Activated CD8-positive, alpha-beta memory T cell treated with anti-CD3 and anti-CD28 coated beads, Interleukin-2, amount 50 U/mL, for 1 hour (primary cell): ENCODE measurements around the gene NASP.
A peak's percentile ranks its signal among the peaks of the same experiment; 100 is the strongest.

Experiments used
- DNase-seq: peaks from one replicate; pipeline ENCODE4 v3.0.0-alpha.2; 2020; ENCODE audit errors: extremely low read depth

Gene NASP

DNA sequence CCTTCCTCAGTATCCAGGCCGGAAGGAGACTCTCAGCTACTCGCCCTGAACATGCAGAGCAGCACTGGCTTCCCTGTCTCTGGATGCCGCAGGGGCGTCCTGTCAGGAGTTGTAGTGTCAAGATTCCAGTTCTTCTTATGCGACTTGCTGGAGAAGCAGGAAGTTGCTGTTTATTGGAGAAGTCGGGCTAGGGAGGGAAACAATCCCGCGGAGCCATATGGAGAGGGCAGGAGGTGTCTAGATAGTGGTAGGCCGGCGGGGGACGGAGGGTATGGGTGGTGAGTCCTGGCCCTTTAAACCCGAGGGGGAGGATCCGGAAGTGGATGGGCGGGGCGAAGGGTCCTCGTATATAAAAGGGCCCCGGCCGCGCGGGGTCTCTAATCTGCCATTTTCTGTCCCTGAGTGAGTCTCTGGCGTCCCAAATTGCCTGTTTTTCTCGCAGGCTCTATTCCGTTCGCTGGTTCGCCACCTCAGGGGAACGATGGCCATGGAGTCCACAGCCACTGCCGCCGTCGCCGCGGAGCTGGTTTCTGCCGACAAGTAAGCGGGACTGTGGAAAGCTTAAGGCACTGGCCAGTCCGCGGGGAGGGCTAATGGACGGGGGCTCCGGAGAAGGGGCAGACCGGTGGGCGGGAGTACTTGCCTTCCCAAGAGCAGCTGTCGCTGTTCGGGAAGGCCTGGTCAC lies at the start of gene NASP:
Gene NASP, plus strand, starts transcription at position 376 of the 685 bp plus-strand sequence. Its CDS starts 106 bp downstream, at position 482.
- DNase-seq: peak; percentile 74

GRCh38 chr1:45535988-45536766 lies 47.7 kb upstream of the NASP start:
- DNase-seq: no peak

- DNase-seq: no peak
These were observed 47.0 kb upstream of the NASP start for GRCh38 chr1:45536886-45537285.

DNA sequence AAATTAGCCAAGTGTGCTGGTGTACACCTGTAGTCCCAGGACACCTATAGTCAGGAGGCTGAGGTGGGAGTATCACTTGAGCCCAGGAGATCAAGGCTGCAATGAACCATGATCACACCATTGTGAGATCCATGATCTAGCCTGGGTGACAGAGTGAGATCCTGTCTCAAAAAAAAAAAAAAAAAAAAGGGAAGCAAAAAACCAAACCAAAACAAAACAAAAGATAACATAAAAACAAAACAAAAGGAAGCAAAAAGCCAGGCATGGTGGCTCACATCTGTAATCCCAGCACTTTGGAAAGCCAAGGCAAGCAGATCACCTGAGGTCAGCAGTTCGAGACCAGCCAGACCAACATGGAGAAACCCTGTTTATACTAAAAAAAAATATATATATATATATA lies 42.6 kb upstream of the NASP start:
- DNase-seq: no peak

- DNase-seq: no peak
These were observed 41.2 kb upstream of the NASP start for GRCh38 chr1:45542591-45542990.

DNA sequence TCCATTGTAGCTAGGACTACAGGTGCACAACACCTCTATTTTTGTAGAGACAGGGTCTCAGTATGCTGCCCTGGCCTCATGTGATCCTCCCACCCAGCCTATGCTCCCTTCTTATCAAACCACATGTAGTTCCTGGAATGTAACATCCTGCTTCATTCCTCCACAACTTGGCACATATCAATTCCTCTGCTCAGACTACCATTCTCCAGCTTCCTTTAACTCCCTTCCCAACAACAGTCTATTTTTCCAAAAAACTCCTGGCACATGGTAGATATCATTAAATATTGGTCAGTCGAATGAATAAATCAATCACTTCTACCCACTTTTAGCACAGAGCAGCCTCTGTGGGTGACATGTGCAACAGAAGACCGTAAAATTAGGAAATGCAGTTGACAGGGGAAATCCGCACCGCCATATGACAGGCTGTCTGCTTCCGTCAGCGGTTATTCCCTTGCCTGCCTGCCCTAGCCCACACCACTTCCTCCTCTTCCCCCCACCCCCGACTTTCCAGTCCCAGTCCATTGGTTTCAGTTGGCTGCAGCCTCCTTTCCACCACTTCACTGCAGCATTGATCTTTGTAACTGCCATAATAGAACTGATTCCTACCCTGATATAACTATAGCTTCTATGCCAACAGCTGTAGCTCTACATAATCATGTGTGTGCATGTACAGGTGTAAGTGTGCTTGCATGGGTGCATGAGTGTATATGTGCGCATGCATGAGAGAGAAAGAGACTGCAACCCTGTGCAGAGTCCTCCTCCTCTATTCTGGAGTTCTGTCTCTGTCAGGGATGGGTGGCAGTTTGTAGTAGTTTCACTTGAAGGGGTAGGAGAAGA lies 40.0 kb upstream of the NASP start:
- DNase-seq: peak; percentile 52

GRCh38 chr1:45544530-45544929 lies 39.3 kb upstream of the NASP start:
- no peak for DNase-seq

DNA sequence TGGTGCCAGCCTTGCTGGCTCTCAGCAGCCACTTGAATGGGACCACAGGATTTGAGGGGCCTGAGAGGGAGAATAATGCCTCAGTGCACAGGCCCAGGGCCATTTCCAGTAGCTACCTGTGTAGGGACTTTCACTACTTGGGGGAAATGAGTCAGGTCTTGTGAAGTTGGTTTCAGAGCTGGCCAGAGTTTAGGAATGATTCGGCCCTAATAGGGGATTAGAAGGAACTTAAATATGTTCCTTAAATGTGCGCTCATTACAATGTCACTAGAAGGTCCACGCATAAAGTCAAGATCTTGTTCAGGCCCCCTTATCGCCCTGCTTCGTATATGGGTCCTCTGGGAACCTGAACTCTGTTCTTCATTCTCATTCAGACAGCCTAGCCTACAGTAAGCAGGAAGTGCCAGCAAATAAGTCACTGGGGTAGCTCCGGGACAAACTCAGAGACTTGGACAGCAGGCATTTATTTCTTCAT lies 38.8 kb upstream of the NASP start:
- DNase-seq: no peak

DNA sequence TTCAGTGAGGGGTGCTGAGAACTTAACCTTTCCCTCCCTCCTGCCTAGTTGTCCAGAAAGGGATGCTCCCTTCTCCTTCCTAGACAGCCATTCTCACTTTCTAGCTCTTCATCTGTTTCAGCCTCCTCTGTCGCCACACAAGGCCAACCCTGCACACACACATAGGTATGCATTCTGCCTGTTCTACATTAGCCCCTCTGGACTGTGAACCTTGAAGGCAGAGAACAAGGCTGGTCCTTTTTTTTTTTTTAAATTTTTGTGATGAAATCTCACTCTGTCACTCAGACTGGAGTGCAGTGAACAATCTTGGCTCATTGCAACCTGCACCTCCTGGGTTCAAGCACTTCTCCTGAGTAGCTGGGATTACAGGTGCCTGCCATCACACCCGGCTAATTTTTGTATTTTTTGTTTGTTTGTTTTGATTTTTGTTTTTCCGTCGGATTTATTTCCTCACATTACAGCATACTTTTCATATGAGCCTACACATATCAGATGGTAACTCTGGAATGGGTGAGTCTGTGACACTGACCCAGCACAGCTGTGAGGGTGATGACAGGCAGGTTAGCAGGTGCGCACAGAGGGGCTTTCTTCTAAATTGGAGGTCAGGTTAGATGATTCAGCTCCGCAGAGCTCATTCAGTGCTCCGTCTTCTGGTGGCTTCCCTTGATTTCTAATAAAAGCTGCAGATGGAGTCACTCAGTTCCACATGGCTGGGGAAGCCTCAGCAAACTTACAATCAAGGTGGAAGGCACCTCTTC lies 38.1 kb upstream of the NASP start:
- DNase-seq: no peak

DNA sequence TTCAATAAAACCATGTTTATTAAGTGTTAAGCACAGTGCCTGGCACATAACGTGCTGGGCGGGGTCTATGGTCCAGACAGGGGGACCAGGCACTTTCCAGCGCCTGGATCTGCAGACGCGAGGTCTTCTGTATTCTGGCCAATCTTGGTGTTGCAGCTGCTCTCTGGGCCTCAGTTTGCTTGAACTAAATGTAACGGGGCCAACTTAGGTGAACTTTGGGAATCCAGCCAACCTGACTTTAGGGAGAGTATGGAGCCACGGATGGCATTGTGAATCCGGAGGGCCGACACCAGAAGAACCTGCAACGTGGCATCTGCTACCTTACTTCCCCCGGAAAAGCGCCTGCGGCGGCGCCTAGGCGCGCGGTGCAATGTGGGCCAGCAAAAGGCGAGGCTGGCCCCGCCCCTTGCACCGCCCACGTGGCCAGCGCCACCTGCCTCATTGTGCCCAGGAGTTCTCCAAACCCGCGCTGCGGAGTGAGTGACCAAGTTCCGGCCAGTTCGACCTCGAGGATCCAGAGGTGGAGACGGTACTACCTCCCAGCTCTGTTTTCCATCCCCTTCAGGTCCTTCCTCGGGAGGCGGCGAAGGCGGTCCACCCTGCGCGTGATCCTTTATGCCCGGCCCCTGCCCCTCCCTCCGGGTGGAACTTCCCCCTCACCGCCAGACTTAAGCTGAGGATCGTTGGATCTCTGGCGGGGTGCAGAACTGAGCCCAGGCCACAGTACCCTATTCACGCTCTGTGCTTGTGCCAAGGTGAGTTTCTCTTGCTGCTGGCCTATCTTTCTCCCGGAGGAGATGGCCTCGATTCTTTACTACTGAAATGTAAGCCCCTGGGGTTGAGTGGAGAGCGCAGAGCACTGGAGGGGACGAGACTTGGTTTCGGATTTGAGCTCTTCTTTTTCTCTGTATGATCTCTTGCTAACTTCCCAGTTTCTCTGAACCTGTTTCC lies 33.2 kb upstream of the NASP start, which contains the start of gene AKR1A1:
Gene AKR1A1, plus strand, starts transcription at position 426 of the 951 bp plus-strand sequence. CDS start 10,969 bp downstream, outside the sequence.
- peak; percentile 58 for DNase-seq

DNA sequence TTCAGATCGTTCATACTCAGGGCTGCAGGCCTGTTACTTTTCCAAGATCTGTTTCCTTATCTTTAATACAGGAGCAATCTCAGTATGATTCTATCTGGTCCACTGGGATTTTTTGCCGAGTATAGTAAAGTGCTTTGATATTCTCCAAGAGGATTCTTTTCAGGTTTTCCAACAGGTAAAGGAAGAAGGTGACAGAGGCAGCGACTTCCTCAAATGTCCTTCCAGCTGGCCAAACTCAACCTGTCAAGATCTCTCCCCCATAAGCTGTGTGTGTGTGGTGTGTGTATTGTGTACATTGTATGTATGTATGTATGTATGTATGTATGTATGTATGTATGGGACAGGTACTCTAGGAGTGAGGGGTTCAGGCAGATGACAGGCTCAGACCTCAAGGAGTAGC lies 32.2 kb upstream of the NASP start:
- no peak for DNase-seq

DNA sequence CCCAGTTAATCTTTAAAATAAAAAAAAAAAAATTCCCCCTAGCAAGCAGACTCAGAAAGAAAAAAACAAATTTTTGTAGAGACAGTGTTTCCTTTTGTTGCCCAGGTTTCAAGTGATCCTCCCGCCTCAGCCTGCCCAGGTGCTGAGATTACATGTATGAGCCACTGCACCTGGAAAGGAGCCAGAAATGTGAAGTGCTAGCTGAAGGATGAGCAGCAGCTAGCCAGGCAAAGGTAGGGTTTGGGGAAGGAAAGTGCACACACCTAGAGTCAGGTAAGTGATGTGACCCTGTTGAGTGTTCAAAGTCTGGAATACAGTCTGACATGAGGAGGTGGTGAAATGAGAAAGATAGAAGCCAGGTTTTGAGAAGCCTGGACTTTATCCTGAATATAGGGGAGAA lies 31.5 kb upstream of the NASP start:
- no peak for DNase-seq

GRCh38 chr1:45554198-45554597 lies 29.6 kb upstream of the NASP start:
- no peak for DNase-seq

DNA sequence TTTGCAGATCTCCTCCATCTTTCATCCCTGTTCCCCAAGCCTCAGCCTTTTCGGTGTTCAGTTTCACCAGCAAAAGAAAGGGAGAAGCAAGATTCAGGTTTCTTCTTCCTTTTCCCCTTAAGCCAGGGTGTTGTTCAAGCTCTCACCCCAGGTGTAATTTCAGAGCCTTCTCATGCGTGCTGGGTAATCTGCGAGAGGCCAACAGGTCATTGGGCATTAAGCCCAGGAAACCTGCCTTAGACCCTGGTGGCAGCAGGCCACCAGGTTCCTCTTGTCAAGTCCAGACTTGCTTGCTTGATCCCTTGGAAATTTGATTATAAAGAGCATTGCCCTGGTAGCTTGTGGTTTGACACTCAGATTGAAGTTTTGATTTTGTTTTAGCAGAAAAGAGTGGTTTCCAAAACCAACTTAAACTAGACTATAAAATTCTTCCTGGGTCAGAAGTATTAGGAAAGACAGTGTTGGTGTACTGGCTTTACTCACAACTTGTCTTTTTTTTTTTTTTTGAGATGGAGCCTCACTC lies 26.4 kb upstream of the NASP start:
- DNase-seq: no peak

- no peak for DNase-seq
These were observed 20.0 kb upstream of the NASP start for GRCh38 chr1:45563843-45564242.

GRCh38 chr1:45566722-45567121 lies 17.1 kb upstream of the NASP start:
- no peak for DNase-seq

GRCh38 chr1:45567911-45568310 lies 15.9 kb upstream of the NASP start:
- no peak for DNase-seq

DNA sequence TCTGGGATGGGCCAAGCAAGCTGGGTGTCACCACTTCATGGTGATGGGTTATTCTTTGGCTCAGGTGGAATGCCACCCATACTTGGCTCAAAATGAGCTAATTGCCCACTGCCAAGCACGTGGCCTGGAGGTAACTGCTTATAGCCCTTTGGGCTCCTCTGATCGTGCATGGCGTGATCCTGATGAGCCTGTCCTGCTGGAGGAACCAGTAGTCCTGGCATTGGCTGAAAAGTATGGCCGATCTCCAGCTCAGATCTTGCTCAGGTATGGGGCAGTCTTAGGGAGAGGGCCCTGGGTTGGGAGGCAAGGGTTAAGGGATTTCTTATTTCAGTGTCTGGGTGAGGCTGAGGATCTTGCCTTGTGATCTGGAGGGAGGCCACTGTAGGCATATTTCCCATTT lies 15.4 kb upstream of the NASP start:
- DNase-seq: no peak

- no peak for DNase-seq
These were observed 14.3 kb upstream of the NASP start for GRCh38 chr1:45569571-45569961.

- DNase-seq: peak; percentile 36
These were observed 13.8 kb upstream of the NASP start for GRCh38 chr1:45569962-45570581.
